GM13977 (cell line): ENCODE measurements around the gene GLT1D1.
A peak's percentile ranks its signal among the peaks of the same experiment; 100 is the strongest.
"Not testable (repeated sequence)": the region's sequence is repeated elsewhere in the genome, so short reads cannot be mapped to it uniquely, and the experiment has no call there.

Experiments used
- DNase-seq: peaks from one replicate; pipeline ENCODE4 v3.0.0; 2012; ENCODE audit warnings: low spot score
- in situ Hi-C: fragments of 300-500 bp; cut with MboI; formaldehyde crosslinking; loops from one replicate; pipeline ENCODE4 v1.12.0; 2022; ENCODE audit warnings: low sequenced_read_pairs, low pct_unique_long_range_greater_than_20kb, mixed read lengths, inconsistent platforms; ENCODE audit not compliant: unreplicated experiment
- TF ChIP-seq, protein P1 (sequence below): IDR thresholded peaks from 2 replicates; pipeline ENCODE4 v1.5.1; 2012; ENCODE audit warnings: mild to moderate bottlenecking, control low read depth; ENCODE audit not compliant: insufficient read depth; ENCODE audit errors: extremely low read depth, missing control alignments

GLT1D1 gene

GRCh38 chr12:128852885-128853599 is at the start of gene GLT1D1:
Gene GLT1D1 (plus strand): TSS chr12:128853478. CDS start chr12:128853582, 104 bp downstream.
- TF ChIP-seq, protein P1, sequence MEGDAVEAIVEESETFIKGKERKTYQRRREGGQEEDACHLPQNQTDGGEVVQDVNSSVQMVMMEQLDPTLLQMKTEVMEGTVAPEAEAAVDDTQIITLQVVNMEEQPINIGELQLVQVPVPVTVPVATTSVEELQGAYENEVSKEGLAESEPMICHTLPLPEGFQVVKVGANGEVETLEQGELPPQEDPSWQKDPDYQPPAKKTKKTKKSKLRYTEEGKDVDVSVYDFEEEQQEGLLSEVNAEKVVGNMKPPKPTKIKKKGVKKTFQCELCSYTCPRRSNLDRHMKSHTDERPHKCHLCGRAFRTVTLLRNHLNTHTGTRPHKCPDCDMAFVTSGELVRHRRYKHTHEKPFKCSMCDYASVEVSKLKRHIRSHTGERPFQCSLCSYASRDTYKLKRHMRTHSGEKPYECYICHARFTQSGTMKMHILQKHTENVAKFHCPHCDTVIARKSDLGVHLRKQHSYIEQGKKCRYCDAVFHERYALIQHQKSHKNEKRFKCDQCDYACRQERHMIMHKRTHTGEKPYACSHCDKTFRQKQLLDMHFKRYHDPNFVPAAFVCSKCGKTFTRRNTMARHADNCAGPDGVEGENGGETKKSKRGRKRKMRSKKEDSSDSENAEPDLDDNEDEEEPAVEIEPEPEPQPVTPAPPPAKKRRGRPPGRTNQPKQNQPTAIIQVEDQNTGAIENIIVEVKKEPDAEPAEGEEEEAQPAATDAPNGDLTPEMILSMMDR: no peak
- in situ Hi-C loops: no loop called here
- DNase-seq: peak; percentile 76

- TF ChIP-seq, protein P1: no peak
- no peak for DNase-seq
- in situ Hi-C loops: no loop called here
Measured at GRCh38 chr12:128803788-128804187, 49.5 kb upstream of the GLT1D1 start.

- DNase-seq: no peak
- in situ Hi-C loops: no loop called here
- TF ChIP-seq, protein P1: no peak
Measured at GRCh38 chr12:128804762-128805161, 48.5 kb upstream of the GLT1D1 start.

DNA sequence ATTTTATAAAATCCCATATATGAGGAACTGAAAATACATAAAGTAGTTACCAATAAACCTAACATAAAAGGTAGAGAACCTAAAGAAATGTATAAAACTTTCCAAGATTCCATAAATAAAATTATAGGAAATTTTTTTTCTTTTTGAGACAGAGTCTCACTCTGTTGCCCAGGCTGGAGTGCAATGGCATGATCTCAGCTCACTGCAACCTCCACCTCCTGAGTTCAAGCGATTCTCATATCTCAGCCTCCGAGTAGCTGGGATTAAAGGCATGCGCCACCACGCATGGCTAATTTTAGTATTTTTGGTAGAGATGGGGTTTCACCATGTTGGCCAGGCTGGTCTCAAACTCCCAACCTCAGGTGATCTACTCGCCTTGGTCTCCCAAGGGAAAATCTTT is 47.9 kb upstream of the GLT1D1 start:
- DNase-seq, in situ Hi-C loops: not testable (repeated sequence)

DNA sequence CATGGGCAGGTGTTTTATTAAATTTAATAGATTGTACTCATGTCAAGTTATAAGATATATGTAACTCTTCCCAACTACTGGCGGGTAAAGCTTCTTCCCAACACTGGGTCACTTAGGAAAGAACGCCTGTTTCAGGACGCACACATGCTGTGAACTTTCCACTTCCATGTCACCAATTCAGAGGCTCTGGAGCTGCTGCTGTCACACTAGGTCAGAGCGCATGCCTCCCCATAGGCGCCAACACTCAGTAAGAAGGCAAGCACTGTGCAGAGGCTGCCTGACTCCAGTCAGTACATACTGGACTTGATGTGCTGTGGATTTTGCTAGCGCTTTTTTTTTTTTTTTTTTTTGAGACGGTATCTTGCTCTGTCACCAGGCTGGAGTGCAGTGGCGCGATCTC is 46.7 kb upstream of the GLT1D1 start:
- no peak for DNase-seq
- TF ChIP-seq, protein P1: no peak
- in situ Hi-C loops: no loop called here

DNA sequence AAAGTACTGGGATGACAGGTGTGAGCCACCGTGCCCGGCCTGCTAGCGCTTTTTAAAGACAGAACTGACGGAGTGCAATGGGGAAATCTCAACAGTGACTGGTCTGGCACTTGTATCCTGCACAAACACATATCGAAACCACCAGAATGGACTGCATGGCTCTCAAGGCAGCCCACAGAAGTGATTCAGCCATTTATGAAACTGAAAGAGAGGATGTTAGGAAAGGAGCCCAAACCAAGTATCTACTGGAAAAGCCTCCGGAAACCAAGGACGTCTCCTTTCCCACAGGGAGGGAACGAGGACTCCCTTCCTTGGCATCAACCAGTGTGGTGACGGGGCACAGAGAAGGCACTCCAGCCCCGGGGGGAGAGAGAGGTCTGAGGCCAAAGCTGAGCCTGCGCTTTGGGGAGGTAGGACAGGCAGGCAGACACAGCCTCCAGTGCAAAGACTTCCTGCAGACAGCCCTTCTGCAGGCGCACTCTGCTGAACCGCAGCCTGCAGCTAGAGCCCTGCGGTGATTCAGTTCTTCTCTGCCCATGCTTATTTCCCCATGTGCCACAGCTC is 46.0 kb upstream of the GLT1D1 start:
- in situ Hi-C loops: no loop called here
- TF ChIP-seq, protein P1: no peak
- no peak for DNase-seq

DNA sequence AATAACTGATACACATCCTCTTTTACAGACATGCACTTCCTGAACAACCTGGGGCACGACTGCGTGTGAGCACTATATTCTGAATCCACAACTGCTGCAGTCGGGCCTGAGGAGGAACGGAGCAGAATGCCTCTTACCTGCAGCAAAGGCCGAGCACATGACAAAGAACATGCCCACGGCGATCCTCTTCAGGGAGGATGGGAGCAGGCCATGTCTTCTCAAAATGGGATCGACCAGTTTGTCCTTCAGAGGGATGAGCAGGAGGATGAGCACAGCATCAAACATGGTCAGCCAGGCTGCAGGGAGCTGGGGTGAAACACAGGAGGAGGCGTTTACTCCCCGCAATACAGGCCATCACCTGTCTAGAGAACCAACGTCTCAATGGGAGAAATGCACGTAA is 44.6 kb upstream of the GLT1D1 start:
- no peak for DNase-seq
- in situ Hi-C loops: no loop called here
- TF ChIP-seq, protein P1: no peak
